ENCODE data around the gene ZNF341.

Gene ZNF341

GRCh38 chr20:33837096-33837830 is 105.5 kb downstream of the ZNF341 start:
- H3K4me1 ChIP-seq (ENCODE audit: control insufficient read depth, insufficient read depth, low read length, poor library complexity, severe bottlenecking): peaks cover 13% of the 10 kb centered on the region
- no peak overlapping the region for H3K27ac ChIP-seq (ENCODE audit: insufficient read depth, low read length, poor library complexity, severe bottlenecking)
- no peaks in the 10 kb centered on the region for H3K36me3 ChIP-seq (ENCODE audit: control insufficient read depth, insufficient read depth, low read length)

DNA sequence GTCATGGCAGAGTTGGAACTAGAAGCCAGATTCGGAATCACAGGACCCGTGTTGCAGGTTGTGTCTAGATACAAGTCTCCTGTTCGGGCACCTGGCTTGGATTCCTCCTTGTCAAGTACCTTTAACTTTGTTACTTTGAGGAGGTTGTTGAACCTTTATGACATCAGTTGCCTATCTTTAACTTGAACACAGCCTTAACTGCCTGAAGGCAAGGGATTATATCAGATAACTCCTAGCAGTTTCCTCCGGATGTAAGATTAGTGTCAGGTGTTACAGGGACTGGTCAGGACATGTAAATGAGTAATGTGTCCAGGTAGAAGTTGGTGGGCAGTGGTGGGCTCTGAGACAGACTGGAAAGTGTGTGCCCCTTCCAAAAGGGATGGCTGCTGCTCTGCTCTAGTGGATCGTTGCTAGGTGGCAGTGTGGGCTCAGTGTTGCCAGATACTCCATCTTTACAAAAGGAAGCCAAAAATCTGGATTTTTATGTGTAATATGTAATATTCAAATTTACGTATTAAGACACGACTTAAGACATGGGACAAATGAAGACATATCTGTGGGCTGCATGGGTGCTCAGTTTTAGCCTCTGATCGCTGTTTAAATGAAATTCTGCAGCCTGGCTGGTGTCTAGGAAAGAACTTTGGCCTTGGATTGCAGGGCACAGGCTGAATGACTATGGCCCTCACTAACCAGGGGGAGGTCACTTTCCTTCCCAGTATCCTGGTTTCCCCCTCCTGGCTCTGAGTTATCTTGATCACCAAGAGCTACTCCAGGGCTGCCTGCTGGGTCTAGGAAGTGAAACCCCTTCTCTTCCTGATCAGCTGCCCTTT is 106.5 kb downstream of the ZNF341 start:
- Histone ChIP-seq H3K27me3 (replicated peaks; ENCODE audit: control insufficient read depth, insufficient read depth, low read length, poor library complexity, severe bottlenecking) (no peaks in the 10 kb centered on the region), H3K9me3 (ENCODE audit: control insufficient read depth, low read length) (no peaks in the 10 kb centered on the region), H3K36me3 (ENCODE audit: control insufficient read depth, insufficient read depth, low read length) (no peaks in the 10 kb centered on the region), H3K4me1 (ENCODE audit: control insufficient read depth, insufficient read depth, low read length, poor library complexity, severe bottlenecking) (peaks cover 22% of the 10 kb centered on the region), H3K4me3 (ENCODE audit: insufficient read depth, low read depth, low read length, poor library complexity, severe bottlenecking) (no peak overlapping the region), H3K27ac (ENCODE audit: insufficient read depth, low read length, poor library complexity, severe bottlenecking) (no peak overlapping the region)
- DNase-seq: no peak

More at GRCh38 chr20:33837096-33837830, 105.5 kb downstream of the ZNF341 start:
- Histone ChIP-seq H3K4me3 (ENCODE audit: insufficient read depth, low read depth, low read length, poor library complexity, severe bottlenecking) (no peak overlapping the region), H3K27me3 (replicated peaks; ENCODE audit: control insufficient read depth, insufficient read depth, low read length, poor library complexity, severe bottlenecking) (no peaks in the 10 kb centered on the region), H3K9me3 (ENCODE audit: control insufficient read depth, low read length) (no peaks in the 10 kb centered on the region)
- no peak for DNase-seq

- Histone ChIP-seq H3K27me3 (replicated peaks; ENCODE audit: control insufficient read depth, insufficient read depth, low read length, poor library complexity, severe bottlenecking) (no peaks in the 10 kb centered on the region), H3K9me3 (ENCODE audit: control insufficient read depth, low read length) (no peaks in the 10 kb centered on the region), H3K27ac (ENCODE audit: insufficient read depth, low read length, poor library complexity, severe bottlenecking) (no peak overlapping the region), H3K4me3 (ENCODE audit: insufficient read depth, low read depth, low read length, poor library complexity, severe bottlenecking) (no peak overlapping the region), H3K4me1 (ENCODE audit: control insufficient read depth, insufficient read depth, low read length, poor library complexity, severe bottlenecking) (peaks cover 31% of the 10 kb centered on the region), H3K36me3 (ENCODE audit: control insufficient read depth, insufficient read depth, low read length) (no peaks in the 10 kb centered on the region)
- no peak for DNase-seq
These were observed 107.8 kb downstream of the ZNF341 start for GRCh38 chr20:33839591-33839990.

DNA sequence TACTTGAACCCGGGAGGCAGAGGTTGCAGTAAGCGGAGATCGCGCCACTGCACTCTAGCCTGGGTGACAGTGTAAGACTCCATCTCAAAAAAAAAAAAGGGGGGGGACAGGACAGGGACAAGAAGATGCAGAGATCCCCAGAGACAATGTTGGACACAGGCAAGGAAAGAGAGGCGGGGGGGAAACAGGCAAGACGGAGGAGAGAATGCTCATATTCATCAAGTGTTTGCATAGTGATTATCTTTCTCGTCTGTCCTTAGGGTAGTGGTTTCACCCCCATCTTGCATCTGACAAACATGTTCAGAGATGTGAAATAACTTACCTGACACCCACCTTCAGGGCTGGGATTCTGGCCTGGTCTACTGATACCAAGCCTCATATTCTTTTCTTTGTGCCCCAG is 108.4 kb downstream of the ZNF341 start:
- Histone ChIP-seq H3K9me3 (ENCODE audit: control insufficient read depth, low read length) (no peaks in the 10 kb centered on the region), H3K36me3 (ENCODE audit: control insufficient read depth, insufficient read depth, low read length) (no peaks in the 10 kb centered on the region), H3K4me1 (ENCODE audit: control insufficient read depth, insufficient read depth, low read length, poor library complexity, severe bottlenecking) (peaks cover 31% of the 10 kb centered on the region), H3K4me3 (ENCODE audit: insufficient read depth, low read depth, low read length, poor library complexity, severe bottlenecking) (no peak overlapping the region), H3K27me3 (replicated peaks; ENCODE audit: control insufficient read depth, insufficient read depth, low read length, poor library complexity, severe bottlenecking) (no peaks in the 10 kb centered on the region), H3K27ac (ENCODE audit: insufficient read depth, low read length, poor library complexity, severe bottlenecking) (no peak overlapping the region)
- no peak for DNase-seq

DNA sequence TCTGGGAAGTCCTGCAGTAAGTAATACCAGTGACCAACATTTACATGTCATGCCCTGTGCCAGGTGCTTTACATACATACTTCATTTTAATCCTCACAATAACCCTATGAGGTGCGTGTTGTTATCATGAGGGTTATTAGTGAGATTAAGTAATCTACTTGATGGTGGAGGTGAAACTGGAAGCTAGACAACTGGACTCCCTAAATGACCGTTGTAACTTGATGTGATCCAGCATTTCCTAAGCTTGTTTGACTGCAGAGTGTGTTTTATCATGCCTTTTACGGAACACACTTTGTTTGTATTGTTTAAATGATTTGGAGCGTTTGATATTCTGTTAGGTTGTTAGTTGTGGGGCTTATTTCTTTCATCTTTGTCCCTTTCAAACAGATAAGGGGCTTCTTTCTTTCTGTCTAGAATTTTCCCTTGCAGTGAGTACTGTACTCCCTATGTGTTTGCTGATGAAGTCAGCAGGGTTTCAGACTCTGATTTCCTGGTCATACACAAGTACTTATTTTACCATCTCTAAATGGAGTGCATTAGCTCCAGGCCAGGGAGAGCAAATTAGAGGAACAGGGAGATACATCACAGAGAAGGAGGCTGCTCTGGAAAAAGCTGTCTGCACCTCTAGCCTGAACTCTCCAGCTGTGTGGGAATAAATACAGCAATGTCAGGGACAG is 109.1 kb downstream of the ZNF341 start:
- Histone ChIP-seq H3K4me3 (ENCODE audit: insufficient read depth, low read depth, low read length, poor library complexity, severe bottlenecking) (no peak overlapping the region), H3K27me3 (replicated peaks; ENCODE audit: control insufficient read depth, insufficient read depth, low read length, poor library complexity, severe bottlenecking) (no peaks in the 10 kb centered on the region), H3K27ac (ENCODE audit: insufficient read depth, low read length, poor library complexity, severe bottlenecking) (no peak overlapping the region), H3K9me3 (ENCODE audit: control insufficient read depth, low read length) (no peaks in the 10 kb centered on the region), H3K36me3 (ENCODE audit: control insufficient read depth, insufficient read depth, low read length) (no peaks in the 10 kb centered on the region), H3K4me1 (ENCODE audit: control insufficient read depth, insufficient read depth, low read length, poor library complexity, severe bottlenecking) (peaks cover 35% of the 10 kb centered on the region)
- DNase-seq: no peak

GRCh38 chr20:33841436-33841799 is 109.6 kb downstream of the ZNF341 start:
- Histone ChIP-seq H3K9me3 (ENCODE audit: control insufficient read depth, low read length) (no peaks in the 10 kb centered on the region), H3K4me1 (ENCODE audit: control insufficient read depth, insufficient read depth, low read length, poor library complexity, severe bottlenecking) (peaks cover 35% of the 10 kb centered on the region), H3K4me3 (ENCODE audit: insufficient read depth, low read depth, low read length, poor library complexity, severe bottlenecking) (no peak overlapping the region), H3K27me3 (replicated peaks; ENCODE audit: control insufficient read depth, insufficient read depth, low read length, poor library complexity, severe bottlenecking) (no peaks in the 10 kb centered on the region), H3K27ac (ENCODE audit: insufficient read depth, low read length, poor library complexity, severe bottlenecking) (no peak overlapping the region), H3K36me3 (ENCODE audit: control insufficient read depth, insufficient read depth, low read length) (no peaks in the 10 kb centered on the region)
- no peak for DNase-seq

Data from effector memory CD4-positive, alpha-beta T cell (primary cell).